GM12875 (cell line): ENCODE results near the gene BMPR2.

Experiments used
- H3K4me3 ChIP-seq: one replicate; pipeline ENCODE4 v1.5.1; 2011; ENCODE audit warnings: low read depth, low read length, control low read depth
- TF ChIP-seq, protein P1 (sequence below): IDR thresholded peaks from 2 replicates; pipeline ENCODE4 v1.5.1; 2011; ENCODE audit warnings: low read depth, mild to moderate bottlenecking, control low read depth, inconsistent platforms, low read length, moderate library complexity, borderline replicate concordance; ENCODE audit not compliant: insufficient read depth

The BMPR2 gene

DNA sequence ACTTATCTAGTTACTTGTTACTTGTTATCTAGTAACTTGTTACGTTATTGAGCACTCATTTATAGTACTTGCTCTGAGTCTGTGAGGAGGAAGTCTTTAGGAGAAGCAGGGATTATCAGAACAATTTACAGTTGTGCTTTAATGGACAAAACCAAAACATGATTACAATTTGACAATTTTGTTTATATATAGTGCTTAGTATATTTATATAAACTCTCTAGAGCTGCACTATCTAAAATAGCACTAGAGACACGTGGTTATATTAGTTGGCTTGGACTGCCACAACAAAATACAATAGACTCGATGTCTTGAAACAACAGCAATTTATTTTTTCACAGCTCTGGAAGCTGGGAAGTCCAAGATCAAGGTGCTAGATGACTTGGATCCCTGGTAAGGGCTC lies 78.4 kb downstream of the BMPR2 start:
- TF ChIP-seq, protein P1, sequence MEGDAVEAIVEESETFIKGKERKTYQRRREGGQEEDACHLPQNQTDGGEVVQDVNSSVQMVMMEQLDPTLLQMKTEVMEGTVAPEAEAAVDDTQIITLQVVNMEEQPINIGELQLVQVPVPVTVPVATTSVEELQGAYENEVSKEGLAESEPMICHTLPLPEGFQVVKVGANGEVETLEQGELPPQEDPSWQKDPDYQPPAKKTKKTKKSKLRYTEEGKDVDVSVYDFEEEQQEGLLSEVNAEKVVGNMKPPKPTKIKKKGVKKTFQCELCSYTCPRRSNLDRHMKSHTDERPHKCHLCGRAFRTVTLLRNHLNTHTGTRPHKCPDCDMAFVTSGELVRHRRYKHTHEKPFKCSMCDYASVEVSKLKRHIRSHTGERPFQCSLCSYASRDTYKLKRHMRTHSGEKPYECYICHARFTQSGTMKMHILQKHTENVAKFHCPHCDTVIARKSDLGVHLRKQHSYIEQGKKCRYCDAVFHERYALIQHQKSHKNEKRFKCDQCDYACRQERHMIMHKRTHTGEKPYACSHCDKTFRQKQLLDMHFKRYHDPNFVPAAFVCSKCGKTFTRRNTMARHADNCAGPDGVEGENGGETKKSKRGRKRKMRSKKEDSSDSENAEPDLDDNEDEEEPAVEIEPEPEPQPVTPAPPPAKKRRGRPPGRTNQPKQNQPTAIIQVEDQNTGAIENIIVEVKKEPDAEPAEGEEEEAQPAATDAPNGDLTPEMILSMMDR: no peak

DNA sequence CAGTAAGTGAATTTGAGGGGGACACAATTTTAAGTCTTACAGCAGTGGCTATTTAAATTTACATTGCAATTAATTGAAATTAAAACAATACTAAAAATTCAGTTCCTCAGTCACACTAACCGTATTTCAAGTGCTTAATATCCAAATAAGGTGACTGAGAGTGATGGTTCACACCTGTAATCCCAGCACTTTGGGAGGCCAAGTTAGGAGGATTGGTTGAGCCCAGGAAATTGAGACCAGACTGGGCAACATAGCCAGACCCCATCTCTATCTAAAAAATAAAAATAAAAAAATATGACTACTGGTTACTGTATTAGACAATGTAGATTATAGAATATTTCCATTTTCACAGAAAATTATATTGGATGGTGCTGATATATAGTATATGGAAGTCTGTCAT lies 79.0 kb downstream of the BMPR2 start:
- TF ChIP-seq, protein P1: no peak

More for the DNA sequence above, 78.4 kb downstream of the BMPR2 start:
- H3K4me3 ChIP-seq: no peak overlapping the region

DNA sequence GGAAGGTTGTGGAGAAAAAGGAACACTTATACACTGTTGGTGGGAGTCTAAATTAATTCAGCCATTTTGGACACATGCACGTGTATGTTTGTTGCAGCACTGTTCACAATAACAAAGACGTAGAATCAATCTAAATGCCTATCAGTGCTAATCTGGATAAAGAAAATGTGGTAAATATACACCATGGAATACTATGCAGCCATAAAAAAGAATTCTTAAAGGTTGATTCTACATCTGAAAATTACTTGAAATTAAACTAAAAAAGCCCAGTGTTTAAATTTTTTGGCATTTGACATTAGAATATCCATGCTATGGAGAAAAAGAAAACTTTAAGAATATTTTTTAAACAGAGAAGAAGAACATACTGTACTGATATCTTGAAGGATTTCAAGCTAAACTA lies 84.0 kb downstream of the BMPR2 start:
- TF ChIP-seq, protein P1: no peak
- H3K4me3 ChIP-seq: no peak overlapping the region

More for the DNA sequence above, 79.0 kb downstream of the BMPR2 start:
- no peak overlapping the region for H3K4me3 ChIP-seq

DNA sequence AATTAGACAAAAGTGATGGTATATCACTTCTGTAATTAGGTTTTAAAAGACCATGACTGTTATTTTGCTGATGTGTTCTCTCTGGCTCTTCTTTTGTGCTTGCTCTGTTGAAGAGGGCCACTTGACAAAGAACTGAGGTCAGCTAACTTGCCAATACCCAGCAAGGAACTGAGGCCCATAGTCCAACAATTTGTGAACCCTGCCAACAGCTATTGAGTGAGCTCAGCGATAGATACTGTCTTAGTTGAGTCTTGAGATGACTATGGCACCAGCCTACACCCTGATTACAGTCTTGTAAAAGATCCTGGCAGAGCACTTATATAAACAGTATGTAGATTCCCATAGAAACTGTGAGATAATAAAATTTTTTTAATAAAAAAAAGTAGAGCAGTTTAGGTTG lies 103.0 kb downstream of the BMPR2 start:
- TF ChIP-seq, protein P1: no peak
- no peak overlapping the region for H3K4me3 ChIP-seq

DNA sequence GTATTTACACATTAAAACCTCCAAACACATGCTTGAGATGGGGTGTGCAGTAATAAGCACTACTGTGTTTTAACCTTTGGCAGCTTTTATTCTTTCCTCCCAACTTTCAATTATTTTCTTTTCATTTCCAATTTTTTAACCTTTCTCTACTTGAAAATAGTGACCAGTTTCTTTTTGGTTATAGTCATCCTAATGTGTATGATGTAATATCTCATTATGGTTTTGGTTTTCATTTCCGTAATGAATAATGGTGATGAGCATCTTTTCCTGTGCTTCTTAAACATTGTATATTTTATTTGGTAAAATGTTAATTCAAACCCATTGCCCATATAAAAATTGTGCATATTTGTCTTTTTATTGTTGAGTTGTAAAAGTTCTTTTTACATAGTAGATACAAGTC lies 103.5 kb downstream of the BMPR2 start:
- TF ChIP-seq, protein P1: no peak
- H3K4me3 ChIP-seq: no peak overlapping the region

DNA sequence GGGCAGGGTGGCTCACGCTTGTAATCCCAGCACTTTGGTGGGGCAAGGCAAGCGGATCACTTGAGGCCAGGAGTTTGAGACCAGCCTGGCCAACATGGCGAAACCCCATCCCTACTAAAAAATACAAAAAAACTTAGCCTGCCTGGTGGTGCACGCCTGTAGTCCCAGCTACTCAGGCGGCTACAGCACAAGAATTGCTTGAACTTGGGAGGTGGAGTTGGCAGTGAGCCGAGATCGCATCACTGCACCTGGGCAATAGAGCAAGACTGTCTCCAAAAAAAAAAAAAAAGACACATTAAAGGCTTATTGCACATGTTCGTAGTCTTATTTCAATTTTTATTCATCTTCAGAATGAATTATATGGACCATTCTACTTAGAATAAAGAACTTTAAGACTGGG lies 110.2 kb downstream of the BMPR2 start:
- TF ChIP-seq, protein P1: no peak
- H3K4me3 ChIP-seq: no peak overlapping the region

DNA sequence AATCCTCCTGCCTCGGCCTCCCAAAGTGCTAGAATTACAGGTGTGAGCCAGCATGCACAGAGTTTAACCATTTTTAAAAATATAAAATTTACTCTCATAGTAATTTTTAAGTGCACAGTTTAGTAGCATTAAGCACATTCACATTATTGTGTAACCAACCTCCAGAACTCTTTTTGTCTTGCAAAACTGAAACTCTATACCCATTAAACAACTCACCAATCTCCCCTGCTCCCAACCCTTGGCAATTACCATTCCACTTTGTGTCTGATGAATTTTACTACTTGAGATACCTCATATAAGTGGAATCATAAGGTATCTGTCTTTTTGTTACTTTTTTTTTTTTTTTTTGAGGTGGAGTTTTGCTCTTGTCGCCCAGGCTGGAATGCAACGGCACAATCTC lies 112.5 kb downstream of the BMPR2 start:
- TF ChIP-seq, protein P1: no peak
- no peak overlapping the region for H3K4me3 ChIP-seq
